HFF-Myc (cell line): Measurements from ENCODE around the gene AP5Z1.

Experiments
- DNase-seq: peaks from one replicate; pipeline ENCODE4 v3.0.0-alpha.2; 2011; ENCODE audit warnings: low read depth; ENCODE audit errors: extremely low read depth
- H3K4me3 ChIP-seq: replicated peaks from 2 replicates; pipeline ENCODE4 v1.5.1; 2011; ENCODE audit warnings: low read depth, mild to moderate bottlenecking, control low read depth, low read length
- CTCF ChIP-seq: IDR thresholded peaks from 2 replicates; pipeline ENCODE4 v1.5.1; 2012; ENCODE audit warnings: mild to moderate bottlenecking, low read depth, low read length, control low read depth; ENCODE audit errors: missing control alignments

AP5Z1 gene

GRCh38 chr7:4808565-4808964 lies 33.1 kb downstream of the AP5Z1 start:
- no peak for DNase-seq
- no peak for TF ChIP-seq CTCF
- no peak overlapping the region for H3K4me3 ChIP-seq

GRCh38 chr7:4809091-4809591 lies 33.7 kb downstream of the AP5Z1 start:
- H3K4me3 ChIP-seq, result no peak overlapping the region
- no peak for DNase-seq
- no peak for TF ChIP-seq CTCF

- TF ChIP-seq CTCF, result no peak
- no peak overlapping the region for H3K4me3 ChIP-seq
- DNase-seq, result no peak
Observed at GRCh38 chr7:4809666-4810065, 34.2 kb downstream of the AP5Z1 start.

GRCh38 chr7:4814433-4814832 lies 39.0 kb downstream of the AP5Z1 start:
- H3K4me3 ChIP-seq, result no peak overlapping the region
- no peak for TF ChIP-seq CTCF
- DNase-seq, result no peak

GRCh38 chr7:4815121-4815520 lies 39.7 kb downstream of the AP5Z1 start:
- TF ChIP-seq CTCF, result no peak
- H3K4me3 ChIP-seq, result no peak overlapping the region
- no peak for DNase-seq

GRCh38 chr7:4815609-4816418 lies 40.4 kb downstream of the AP5Z1 start:
- H3K4me3 ChIP-seq, result no peak overlapping the region
- no peak for TF ChIP-seq CTCF
- DNase-seq, result no peak
